GM12892 (cell line): ENCODE data around the gene ARHGEF33.

Source experiments
- POLR2A ChIP-seq: IDR thresholded peaks from 2 replicates; pipeline ENCODE4 v1.6.1; 2011; ENCODE audit warnings: low read depth, low read length, control low read depth
- TAF1 ChIP-seq: IDR thresholded peaks from 2 replicates; pipeline ENCODE4 v1.6.1; 2011; ENCODE audit warnings: low read depth, mild to moderate bottlenecking, control low read depth, low read length, borderline replicate concordance

DNA sequence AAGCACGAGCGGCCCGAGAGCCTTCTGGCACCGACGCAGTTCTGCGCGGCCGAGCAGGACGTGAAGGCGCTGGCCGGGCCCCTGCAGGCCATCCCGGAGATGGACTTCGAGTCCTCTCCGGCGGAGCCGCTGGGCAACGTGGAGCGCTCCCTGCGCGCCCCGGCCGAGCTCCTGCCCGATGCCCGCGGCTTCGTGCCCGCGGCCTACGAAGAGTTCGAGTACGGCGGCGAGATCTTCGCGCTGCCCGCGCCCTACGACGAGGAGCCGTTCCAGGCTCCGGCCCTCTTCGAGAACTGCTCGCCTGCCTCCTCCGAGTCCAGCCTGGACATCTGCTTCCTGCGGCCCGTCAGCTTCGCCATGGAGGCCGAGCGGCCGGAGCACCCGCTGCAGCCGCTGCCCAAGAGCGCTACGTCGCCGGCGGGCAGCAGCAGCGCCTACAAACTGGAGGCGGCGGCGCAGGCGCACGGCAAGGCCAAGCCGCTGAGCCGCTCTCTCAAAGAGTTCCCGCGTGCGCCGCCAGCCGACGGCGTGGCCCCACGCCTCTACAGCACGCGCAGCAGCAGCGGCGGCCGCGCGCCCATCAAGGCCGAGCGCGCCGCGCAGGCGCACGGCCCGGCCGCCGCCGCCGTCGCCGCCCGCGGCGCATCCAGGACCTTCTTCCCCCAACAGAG lies 70.4 kb downstream of the ARHGEF33 start:
- TF ChIP-seq POLR2A (no peak), TAF1 (no peak)
